ENCODE data around the gene COPZ1. TPM values are rescaled to one million over a fixed set of nuclear protein-coding genes. Genes with fewer than 3 reads are reported as not detected.

The COPZ1 gene
- total RNA-seq, 1 donor from 2014 or later = 173 TPM

GRCh38 chr12:54394281-54394719, 69.4 kb downstream of the COPZ1 start:
- peak; percentile 70 for TF ChIP-seq CTCF (IDR thresholded peaks at IDR 0.05; ENCODE audit: unreplicated experiment)
- H3K4me1 Mint-ChIP-seq (ENCODE audit: low read depth) = peaks cover 9% of the 10 kb centered on the region
- H3K9me3 Mint-ChIP-seq (ENCODE audit: low read depth) = no peaks in the 10 kb centered on the region
- H3K27me3 Mint-ChIP-seq = peaks cover 4% of the 10 kb centered on the region
- peaks cover 11% of the 10 kb centered on the region for H3K36me3 Mint-ChIP-seq (ENCODE audit: insufficient read depth)
- no peak for DNase-seq (ENCODE audit: low spot score, unreplicated experiment)
- H3K4me3 Mint-ChIP-seq (ENCODE audit: low read depth) = no peak overlapping the region
- peak overlapping the region; percentile 67 for H3K27ac Mint-ChIP-seq

- no peak for DNase-seq (ENCODE audit: low spot score, unreplicated experiment)
- H3K4me3 Mint-ChIP-seq (ENCODE audit: low read depth) = no peak overlapping the region
- H3K27me3 Mint-ChIP-seq = peaks cover 4% of the 10 kb centered on the region
- H3K4me1 Mint-ChIP-seq (ENCODE audit: low read depth) = peaks cover 5% of the 10 kb centered on the region
- H3K9me3 Mint-ChIP-seq (ENCODE audit: low read depth) = no peaks in the 10 kb centered on the region
- no peak for TF ChIP-seq CTCF (IDR thresholded peaks at IDR 0.05; ENCODE audit: unreplicated experiment)
- H3K27ac Mint-ChIP-seq = no peak overlapping the region
- H3K36me3 Mint-ChIP-seq (ENCODE audit: insufficient read depth) = peaks cover 11% of the 10 kb centered on the region
These were observed 70.1 kb downstream of the COPZ1 start for GRCh38 chr12:54394986-54395385.

- no peak for DNase-seq (ENCODE audit: low spot score, unreplicated experiment)
- Mint-ChIP-seq H3K9me3 (ENCODE audit: low read depth) (no peaks in the 10 kb centered on the region), H3K4me3 (ENCODE audit: low read depth) (no peak overlapping the region), H3K36me3 (ENCODE audit: insufficient read depth) (peaks cover 11% of the 10 kb centered on the region), H3K4me1 (ENCODE audit: low read depth) (peaks cover 3% of the 10 kb centered on the region), H3K27ac (no peak overlapping the region), H3K27me3 (peaks cover 4% of the 10 kb centered on the region)
- no peak for TF ChIP-seq CTCF (IDR thresholded peaks at IDR 0.05; ENCODE audit: unreplicated experiment)
These were observed 70.6 kb downstream of the COPZ1 start for GRCh38 chr12:54395545-54395944.

- H3K27me3 Mint-ChIP-seq = no peaks in the 10 kb centered on the region
- H3K4me1 Mint-ChIP-seq (ENCODE audit: low read depth) = peaks cover 2% of the 10 kb centered on the region
- H3K36me3 Mint-ChIP-seq (ENCODE audit: insufficient read depth) = peaks cover 13% of the 10 kb centered on the region
- no peaks in the 10 kb centered on the region for H3K9me3 Mint-ChIP-seq (ENCODE audit: low read depth)
- no peak for DNase-seq (ENCODE audit: low spot score, unreplicated experiment)
- no peak overlapping the region for H3K4me3 Mint-ChIP-seq (ENCODE audit: low read depth)
- H3K27ac Mint-ChIP-seq = no peak overlapping the region
- no peak for TF ChIP-seq CTCF (IDR thresholded peaks at IDR 0.05; ENCODE audit: unreplicated experiment)
These were observed 72.2 kb downstream of the COPZ1 start for GRCh38 chr12:54397157-54397556.

- no peak overlapping the region for H3K27ac Mint-ChIP-seq
- DNase-seq (ENCODE audit: low spot score, unreplicated experiment) = no peak
- H3K9me3 Mint-ChIP-seq (ENCODE audit: low read depth) = no peaks in the 10 kb centered on the region
- H3K4me1 Mint-ChIP-seq (ENCODE audit: low read depth) = no peaks in the 10 kb centered on the region
- TF ChIP-seq CTCF (IDR thresholded peaks at IDR 0.05; ENCODE audit: unreplicated experiment) = no peak
- H3K36me3 Mint-ChIP-seq (ENCODE audit: insufficient read depth) = peaks cover 14% of the 10 kb centered on the region
- no peaks in the 10 kb centered on the region for H3K27me3 Mint-ChIP-seq
- no peak overlapping the region for H3K4me3 Mint-ChIP-seq (ENCODE audit: low read depth)
These were observed 73.3 kb downstream of the COPZ1 start for GRCh38 chr12:54398218-54398617.

All from progenitor cell of endocrine pancreas (in vitro differentiated cells).